ENCODE data around the gene FRMD5. TPM values are rescaled to one million over a fixed set of nuclear protein-coding genes. Genes with fewer than 3 reads are reported as not detected.

The FRMD5 gene
- total RNA-seq, 1 experiment from 2014 or later = 3.9 TPM

GRCh38 chr15:43941555-43941954 is 253.5 kb downstream of the FRMD5 start:
- Histone ChIP-seq H3K79me2 (ENCODE audit: insufficient read depth, low read length) (no peaks in the 10 kb centered on the region), H3K27me3 (ENCODE audit: insufficient read depth, low read length) (no peaks in the 10 kb centered on the region), H3K4ac (ENCODE audit: low read depth, low read length) (no peak overlapping the region), H3K9me3 (ENCODE audit: control insufficient read depth, low read depth, low read length) (no peaks in the 10 kb centered on the region), H3K4me2 (ENCODE audit: insufficient read depth, insufficient read length, low read length) (no peak overlapping the region), H2BK20ac (ENCODE audit: low read depth, low read length, poor library complexity, severe bottlenecking) (no peak overlapping the region), H3K14ac (ENCODE audit: insufficient read depth, low read length) (no peak overlapping the region), H3K4me1 (ENCODE audit: insufficient read depth, low read length) (no peaks in the 10 kb centered on the region), H3K56ac (ENCODE audit: insufficient read length, low read depth, low read length) (no peak overlapping the region), H2BK15ac (ENCODE audit: low read depth, low read length) (no peak overlapping the region), H3K27ac (ENCODE audit: insufficient read length, low read depth, low read length) (no peak overlapping the region), H2BK120ac (ENCODE audit: low read depth, low read length, poor library complexity, severe bottlenecking) (no peak overlapping the region), H4K5ac (ENCODE audit: insufficient read length, low read depth, low read length) (no peak overlapping the region), H2BK5ac (ENCODE audit: insufficient read length, low read length) (no peak overlapping the region), H3K18ac (ENCODE audit: insufficient read length, low read depth, low read length) (no peak overlapping the region), H3K79me1 (ENCODE audit: insufficient read depth, low read depth, low read length, poor library complexity, severe bottlenecking) (no peaks in the 10 kb centered on the region), H2AK5ac (ENCODE audit: insufficient read length, low read length) (no peak overlapping the region), H4K8ac (replicated peaks; ENCODE audit: insufficient read length, low read depth, low read length) (no peak overlapping the region), H3K23ac (ENCODE audit: insufficient read length, low read depth, low read length) (no peak overlapping the region), H4K91ac (ENCODE audit: insufficient read length, low read depth, low read length) (no peak overlapping the region), H4K20me1 (ENCODE audit: control insufficient read depth, insufficient read depth, insufficient read length) (no peaks in the 10 kb centered on the region), H2AFZ (ENCODE audit: low read length) (no peak overlapping the region), H3T11ph (ENCODE audit: low read length) (no peak overlapping the region), H3K23me2 (ENCODE audit: insufficient read length, low read depth, low read length, poor library complexity, severe bottlenecking) (no peaks in the 10 kb centered on the region), H2BK12ac (ENCODE audit: insufficient read length, low read depth, low read length) (no peak overlapping the region), H3K9ac (ENCODE audit: extremely low read depth, insufficient read length, low read length) (no peak overlapping the region)
- Mint-ChIP-seq H3K36me3 (ENCODE audit: insufficient read depth in 1 of 3, low read depth in 3 of 3) (no peaks in the 10 kb centered on the region), H3K9me3 (no peaks in the 10 kb centered on the region), H3K27me3 (ENCODE audit: low read depth) (no peaks in the 10 kb centered on the region), H3K4me1 (peaks cover 5% of the 10 kb centered on the region in 2 experiments; a peak in 3 of 4 replicates), H3K27ac (no peak overlapping the region), H3K4me3 (no peak overlapping the region)
- TF ChIP-seq CTCF (conservative IDR thresholded peaks at IDR 0.05) = no peak
- DNase-seq = no peak
- WGBS (ENCODE audit: extremely low coverage, insufficient read length, low lambda C conversion rate) = no CpG with 5 or more reads among the region's 3 CpGs
